Measurements from ENCODE around the gene MYL12A. TPM values are rescaled to one million over a fixed set of nuclear protein-coding genes. Genes with fewer than 3 reads are reported as not detected.
"Not testable (repeated sequence)": the region's sequence is repeated elsewhere in the genome, so short reads cannot be mapped to it uniquely, and the experiment has no call there.

MYL12A gene
- total RNA-seq, 1 experiment from 2014 or later = 314 TPM

- no peak within 1 kb of the TSS for H3K9ac ChIP-seq (ENCODE audit: low read length)
- ATAC-seq (no peak), DNase-seq (ENCODE audit: low read depth, low spot score) (no peak)
- intact Hi-C loops (cut with micrococcal nuclease) = no loop called here
- no peaks in the 10 kb centered on the region for H3K27me3 ChIP-seq (ENCODE audit: insufficient read depth, low read length)
- ChIA-PET CTCF (no interaction called here), POLR2A (no interaction called here), RAD21 (ENCODE audit: low non-redundant PET in 1 of 2, low total read pairs in 2 of 2, uncharacterized antibody in 2 of 2, unreplicated experiment in 2 of 2) (no interaction called here)
- no peak within 1 kb of the TSS for H3K27ac ChIP-seq (ENCODE audit: low read depth, low read length)
- no peaks in the 10 kb centered on the region for H4K20me1 ChIP-seq (ENCODE audit: insufficient read depth)
- H3K9me3 ChIP-seq (ENCODE audit: control insufficient read depth in 1 of 2, insufficient read depth in 1 of 2, low read depth in 1 of 2, low read length in 2 of 2) = no peaks in the 10 kb centered on the region
- no peaks in the 10 kb centered on the region for H3K36me3 ChIP-seq (ENCODE audit: control insufficient read depth in 1 of 2, insufficient read depth in 2 of 2, low read length in 2 of 2)
- BruUV-seq (replicated peaks) = no TSS peak
- H3K79me2 ChIP-seq (ENCODE audit: insufficient read depth, low read length) = no peaks in the 10 kb centered on the region
- no peak within 1 kb of the TSS for H3K4me3 ChIP-seq (replicated peaks in 1 of 2; ENCODE audit: low read depth in 1 of 2, low read length in 2 of 2)
- no peak within 1 kb of the TSS for H2AFZ ChIP-seq (ENCODE audit: low read depth, low read length, poor library complexity, severe bottlenecking)
- H3K4me2 ChIP-seq (ENCODE audit: low read length) = no peak within 1 kb of the TSS
- TF ChIP-seq SIN3A (IDR thresholded peaks at IDR 0.05; ENCODE audit: low read depth) (no peak), CTCF (IDR thresholded peaks at IDR 0.05 in 2 of 3, conservative IDR thresholded peaks at IDR 0.05 in 1 of 3; ENCODE audit: borderline replicate concordance in 1 of 3, insufficient read depth in 1 of 3, low read depth in 2 of 3, low read length in 2 of 3) (no peak), POLR2AphosphoS5 (IDR thresholded peaks at IDR 0.05; ENCODE audit: low read depth, low read length) (no peak), EZH2 (IDR thresholded peaks at IDR 0.05) (no peak), EGR1 (IDR thresholded peaks at IDR 0.05; ENCODE audit: low read depth) (no peak), ATF3 (IDR thresholded peaks at IDR 0.05) (no peak), ELF1 (IDR thresholded peaks at IDR 0.05; ENCODE audit: borderline replicate concordance, low read depth) (no peak), CEBPB (IDR thresholded peaks at IDR 0.05; ENCODE audit: low read depth) (no peak)
- no peaks in the 10 kb centered on the region for H3K9me2 ChIP-seq (ENCODE audit: insufficient read depth)
- no peaks in the 10 kb centered on the region for H3K4me1 ChIP-seq (ENCODE audit: control insufficient read depth in 1 of 2, insufficient read depth in 2 of 2, low read length in 2 of 2)
Measured at GRCh38 chr18:3219631-3220335, 27.8 kb upstream of the MYL12A start, which contains the start of gene MYOM1. TSS of gene MYOM1 (minus strand) at chr18:3219968. CDS start at chr18:3215223, 4,745 bp downstream.

GRCh38 chr18:3220868-3221267, 26.7 kb upstream of the MYL12A start:
- H4K20me1 ChIP-seq (ENCODE audit: insufficient read depth); H3K27me3 ChIP-seq (ENCODE audit: insufficient read depth, low read length); H3K27ac ChIP-seq (ENCODE audit: low read depth, low read length); H3K4me2 ChIP-seq (ENCODE audit: low read length); ATAC-seq; DNase-seq (ENCODE audit: low read depth, low spot score); H3K4me3 ChIP-seq (replicated peaks in 1 of 2; ENCODE audit: low read depth in 1 of 2, low read length in 2 of 2); H3K9me2 ChIP-seq (ENCODE audit: insufficient read depth); H3K36me3 ChIP-seq (ENCODE audit: control insufficient read depth in 1 of 2, insufficient read depth in 2 of 2, low read length in 2 of 2); RAD21 ChIA-PET (ENCODE audit: low non-redundant PET in 1 of 2, low total read pairs in 2 of 2, uncharacterized antibody in 2 of 2, unreplicated experiment in 2 of 2); H2AFZ ChIP-seq (ENCODE audit: low read depth, low read length, poor library complexity, severe bottlenecking); BruUV-seq (replicated peaks); H3K79me2 ChIP-seq (ENCODE audit: insufficient read depth, low read length); CTCF ChIA-PET; intact Hi-C loops (cut with micrococcal nuclease); H3K9ac ChIP-seq (ENCODE audit: low read length); POLR2A ChIA-PET; H3K9me3 ChIP-seq (ENCODE audit: control insufficient read depth in 1 of 2, insufficient read depth in 1 of 2, low read depth in 1 of 2, low read length in 2 of 2); H3K4me1 ChIP-seq (ENCODE audit: control insufficient read depth in 1 of 2, insufficient read depth in 2 of 2, low read length in 2 of 2): not testable (repeated sequence)

Data from HCT116 (cell line).